Sigmoid colon (tissue), 4 donors: ENCODE measurements around the gene SULT6B1.
"Not testable (repeated sequence)": the region's sequence is repeated elsewhere in the genome, so short reads cannot be mapped to it uniquely, and the experiment has no call there.

ENCODE experiments used
- EP300 ChIP-seq, 4 donors: sonication (generic); formaldehyde crosslinking; IDR thresholded peaks; one replicate each; pipeline ENCODE4 v1.6.1; 2017; ENCODE audit warnings: antibody characterized with exemption in 4 of 4
- POLR2A ChIP-seq, 2 donors: fragments of 450-650 bp; IDR thresholded peaks; one replicate each; pipeline ENCODE4 v1.6.1; 2016; ENCODE audit warnings: antibody characterized with exemption in 2 of 2, mild to moderate bottlenecking in 2 of 2, moderate library complexity in 2 of 2
- POLR2AphosphoS5 ChIP-seq, 4 donors: sonication (generic); formaldehyde crosslinking; IDR thresholded peaks; one replicate each; pipeline ENCODE4 v1.6.1; 2017; ENCODE audit warnings: antibody characterized with exemption in 4 of 4
- TF ChIP-seq, protein P1 (sequence below), 4 experiments: fragments of 450-650 bp in 3 of 4; fragments of 200-600 bp in 1 of 4; IDR thresholded peaks; one replicate each; pipeline ENCODE4 v1.5.1; 2016 to 2019; ENCODE audit warnings: antibody characterized with exemption in 4 of 4, mild to moderate bottlenecking in 3 of 4, moderate library complexity in 2 of 4

DNA sequence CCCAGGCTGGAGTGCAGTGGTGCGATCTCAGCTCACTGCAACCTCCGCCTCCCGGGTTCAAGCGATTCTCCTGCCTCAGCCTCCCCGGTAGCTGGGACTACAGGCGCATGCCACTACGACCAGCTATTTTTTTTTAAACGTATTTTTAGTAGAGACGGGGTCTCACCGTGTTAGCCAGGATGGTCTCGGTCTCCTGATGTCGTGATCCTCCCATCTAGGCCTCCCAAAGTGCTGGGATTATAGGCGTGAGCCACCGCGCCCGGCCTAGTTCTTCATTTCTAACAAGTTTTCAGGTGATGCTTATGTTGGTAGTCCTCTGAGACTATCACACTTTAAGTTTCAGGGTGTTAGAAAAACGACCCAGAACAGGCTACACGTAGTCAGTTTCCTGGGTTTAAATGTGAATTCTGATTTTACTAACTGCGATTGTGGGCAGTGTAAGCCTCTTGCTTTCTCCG lies 7.4 kb upstream of the SULT6B1 start:
- TF ChIP-seq, protein P1, sequence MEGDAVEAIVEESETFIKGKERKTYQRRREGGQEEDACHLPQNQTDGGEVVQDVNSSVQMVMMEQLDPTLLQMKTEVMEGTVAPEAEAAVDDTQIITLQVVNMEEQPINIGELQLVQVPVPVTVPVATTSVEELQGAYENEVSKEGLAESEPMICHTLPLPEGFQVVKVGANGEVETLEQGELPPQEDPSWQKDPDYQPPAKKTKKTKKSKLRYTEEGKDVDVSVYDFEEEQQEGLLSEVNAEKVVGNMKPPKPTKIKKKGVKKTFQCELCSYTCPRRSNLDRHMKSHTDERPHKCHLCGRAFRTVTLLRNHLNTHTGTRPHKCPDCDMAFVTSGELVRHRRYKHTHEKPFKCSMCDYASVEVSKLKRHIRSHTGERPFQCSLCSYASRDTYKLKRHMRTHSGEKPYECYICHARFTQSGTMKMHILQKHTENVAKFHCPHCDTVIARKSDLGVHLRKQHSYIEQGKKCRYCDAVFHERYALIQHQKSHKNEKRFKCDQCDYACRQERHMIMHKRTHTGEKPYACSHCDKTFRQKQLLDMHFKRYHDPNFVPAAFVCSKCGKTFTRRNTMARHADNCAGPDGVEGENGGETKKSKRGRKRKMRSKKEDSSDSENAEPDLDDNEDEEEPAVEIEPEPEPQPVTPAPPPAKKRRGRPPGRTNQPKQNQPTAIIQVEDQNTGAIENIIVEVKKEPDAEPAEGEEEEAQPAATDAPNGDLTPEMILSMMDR (IDR thresholded peaks at IDR 0.05) = not testable (repeated sequence)
- not testable (repeated sequence) for TF ChIP-seq POLR2A, POLR2AphosphoS5, EP300 (IDR thresholded peaks at IDR 0.05)
